GM12878 (cell line): ENCODE data around the gene DMAC2. TPM values are rescaled to one million over a fixed set of nuclear protein-coding genes. Genes with fewer than 3 reads are reported as not detected.
A peak's percentile ranks its signal among the peaks of the same experiment; 100 is the strongest.
"Not testable (repeated sequence)": the region's sequence is repeated elsewhere in the genome, so short reads cannot be mapped to it uniquely, and the experiment has no call there.

Experiments used
- ATAC-seq: fragments of 200-7000 bp; cut with Tn5 transposase; 3 replicates; pipeline ENCODE4 v1.9.1; 2020; ENCODE audit warnings: mild to moderate bottlenecking, moderate library complexity
- BruUV-seq: library from RNA; stranded (reverse); fragments of 400-500 nt; replicated peaks from 2 replicates; lab custom pipeline; 2021; lab: Mats Ljungman, UMichigan
- CTCF ChIA-PET: fragments of 300-600 bp; sonication (Branson Sonifier 250); formaldehyde crosslinking; extraction: SDS; loops from one replicate; lab custom pipeline; 2021; ENCODE audit warnings: inconsistent platforms; lab: Yijun Ruan, JAX
- POLR2A ChIA-PET: fragments of 350-600 bp; formaldehyde crosslinking; extraction: SDS; loops from one replicate; lab custom pipeline; 2021; ENCODE audit warnings: inconsistent platforms; lab: Charles Lee
- RAD21 ChIA-PET: fragments of 300-600 bp; sonication (Branson Sonifier 250); formaldehyde crosslinking; loops from one replicate; lab custom pipeline; 2023; ENCODE audit warnings: antibody characterized with exemption; ENCODE audit not compliant: unreplicated experiment; lab: Charles Lee
- SMC1A ChIA-PET: fragments of 300-600 bp; sonication (Branson Sonifier 250); formaldehyde crosslinking; loops from one replicate; lab custom pipeline; 2023; ENCODE audit not compliant: unreplicated experiment, uncharacterized antibody; lab: Charles Lee
- DNase-seq: peaks from one replicate; pipeline ENCODE4 v3.0.0-alpha.2; 2011; ENCODE audit warnings: low read depth, low spot score
- FAIRE-seq: peaks from 3 replicates; lab custom pipeline; 2011; peaks lifted over from hg19 to GRCh38; lab: Jason Lieb, UNC
- H2AFZ ChIP-seq: 2 replicates; pipeline ENCODE4 v1.6.0; 2011; ENCODE audit warnings: low read depth, low read length, control low read depth; ENCODE audit not compliant: control insufficient read depth
- H3K27ac ChIP-seq: 2 replicates; pipeline ENCODE4 v1.5.1; 2011; ENCODE audit warnings: control low read depth; ENCODE audit not compliant: control insufficient read depth, insufficient read depth
- H3K27me3 ChIP-seq, 2 experiments: replicated peaks in 1 of 2; 2 replicates each; pipeline versions ENCODE4 v1.6.0 to v1.6.1; 2011; ENCODE audit warnings: low read length in 1 of 2; ENCODE audit not compliant: control insufficient read depth in 2 of 2, insufficient read depth in 2 of 2
- H3K36me3 ChIP-seq, 2 experiments: 2 replicates each; pipeline ENCODE4 v1.5.1; 2011; ENCODE audit warnings: low read length in 1 of 2; ENCODE audit not compliant: control insufficient read depth in 2 of 2, insufficient read depth in 2 of 2
- H3K4me1 ChIP-seq: 2 replicates; pipeline ENCODE4 v1.6.1; 2011; ENCODE audit warnings: mild to moderate bottlenecking, low read length, moderate library complexity, mixed read lengths; ENCODE audit not compliant: control insufficient read depth, insufficient read depth
- H3K4me2 ChIP-seq: 2 replicates; pipeline ENCODE4 v1.6.0; 2011; ENCODE audit warnings: control low read depth; ENCODE audit not compliant: control insufficient read depth, insufficient read depth
- H3K4me3 ChIP-seq: fragments of 200-600 bp; sonication (generic); 2 replicates; pipeline ENCODE4 v1.5.1; 2016
- H3K79me2 ChIP-seq: 2 replicates; pipeline ENCODE4 v1.6.0; 2011; ENCODE audit warnings: low read length; ENCODE audit not compliant: control insufficient read depth, insufficient read depth
- H3K9ac ChIP-seq: 2 replicates; pipeline ENCODE4 v1.8.0; 2011; ENCODE audit warnings: low read length, control low read depth, mixed read lengths; ENCODE audit not compliant: control insufficient read depth, insufficient read depth
- H3K9me3 ChIP-seq: replicated peaks from 3 replicates; pipeline ENCODE4 v1.5.1; 2011; ENCODE audit warnings: mild to moderate bottlenecking, low read length; ENCODE audit not compliant: control insufficient read depth, insufficient read depth
- H4K20me1 ChIP-seq: 2 replicates; pipeline ENCODE4 v1.6.0; 2011; ENCODE audit not compliant: control insufficient read depth, insufficient read depth
- CEBPB ChIP-seq, 2 experiments: fragments of 150-350 bp in 1 of 2; IDR thresholded peaks; 2 replicates each; pipeline ENCODE4 v1.6.1; 2012 to 2014; ENCODE audit warnings: low read depth in 2 of 2, low read length in 2 of 2, borderline replicate concordance in 1 of 2, inconsistent platforms in 1 of 2
- CHD2 ChIP-seq: IDR thresholded peaks from 2 replicates; pipeline ENCODE4 v1.6.1; 2011; ENCODE audit warnings: low read depth, low read length, improper control_type of control experiment, borderline replicate concordance
- KLF5 ChIP-seq: fragments of 450-650 bp; IDR thresholded peaks from 2 replicates; pipeline ENCODE4 v1.6.1; 2014; ENCODE audit warnings: mild to moderate bottlenecking; ENCODE audit not compliant: partially characterized antibody
- MTA3 ChIP-seq: IDR thresholded peaks from 2 replicates; pipeline ENCODE4 v1.6.1; 2012; ENCODE audit warnings: low read length, inconsistent platforms, borderline replicate concordance
- NFIC ChIP-seq: IDR thresholded peaks from 2 replicates; pipeline ENCODE4 v1.6.1; 2012; ENCODE audit warnings: low read depth, mild to moderate bottlenecking, inconsistent platforms, low read length, moderate library complexity
- YBX1 ChIP-seq: fragments of 450-650 bp; IDR thresholded peaks from 2 replicates; pipeline ENCODE4 v1.6.1; 2016; ENCODE audit warnings: antibody characterized with exemption
- WGBS: methylation state at CpG from one replicate; pipeline ENCODE4 v1.1.6; 2016; ENCODE audit warnings: low lambda C conversion rate; ENCODE audit not compliant: insufficient replicate concordance, insufficient coverage; ENCODE audit errors: missing lambda C conversion rate; 5-methylcytosine and 5-hydroxymethylcytosine counted together
- in situ Hi-C: fragments of 300-500 bp; cut with MboI; formaldehyde crosslinking; loops from 9 replicates; pipeline ENCODE4 v1.14.3; 2018; ENCODE audit warnings: mixed read lengths
- intact Hi-C: fragments of 100-400 bp; cut with micrococcal nuclease; formaldehyde crosslinking; loops from one replicate; pipeline ENCODE4 v1.14.2; 2022; ENCODE audit not compliant: unreplicated experiment
- polyA plus RNA-seq, 11 experiments: library from polyadenylated mRNA; depleted of rRNA in 4 of 11; unstranded in 6 of 11; stranded (reverse) in 5 of 11; fragments of >200 nt; fragmentation: Nextera tagmentation in 4 of 11; fragmentation: Illumina TruSeq in 1 of 11; extraction: Ambion mirVana in 4 of 11; extraction: Trizol in 1 of 11; gene quantifications; 1 replicate in 1 of 11; 2 replicates in 10 of 11; pipeline versions ENCODE4 v1.2.1 to v1.2.3, GENCODE V29; 2011 to 2016; ENCODE audit warnings: inconsistent platforms in 2 of 11, missing spikeins in 2 of 11, low read depth in 1 of 11
- total RNA-seq, 4 experiments: library from RNA; depleted of rRNA in 3 of 4; stranded (reverse); fragments of >200 nt in 3 of 4; fragmentation: Illumina TruSeq in 1 of 4; extraction: Trizol in 1 of 4; gene quantifications; 2 replicates each; pipeline versions ENCODE4 v1.2.1 to v1.2.3, GENCODE V29; 2013 to 2021
- TF ChIP-seq, protein P1 (sequence below): fragments of 450-650 bp; IDR thresholded peaks from 2 replicates; pipeline ENCODE4 v1.6.1; 2016; ENCODE audit warnings: mild to moderate bottlenecking
- TF ChIP-seq, protein P2 (sequence below): IDR thresholded peaks from 2 replicates; pipeline ENCODE4 v1.6.1; 2012; ENCODE audit warnings: low read depth, low read length, improper control_type of control experiment
- TF ChIP-seq, protein P3 (sequence below): fragments of 450-650 bp; IDR thresholded peaks from 2 replicates; pipeline ENCODE4 v1.6.1; 2017; ENCODE audit warnings: borderline replicate concordance

Gene DMAC2
- total and polyA plus RNA-seq, 10 of the 15 experiments (the other 5 are each of a cell fraction or from before 2014, with no cell fraction given): 10.8 to 57.2 (median 42.7) TPM

- TF ChIP-seq, protein P1, sequence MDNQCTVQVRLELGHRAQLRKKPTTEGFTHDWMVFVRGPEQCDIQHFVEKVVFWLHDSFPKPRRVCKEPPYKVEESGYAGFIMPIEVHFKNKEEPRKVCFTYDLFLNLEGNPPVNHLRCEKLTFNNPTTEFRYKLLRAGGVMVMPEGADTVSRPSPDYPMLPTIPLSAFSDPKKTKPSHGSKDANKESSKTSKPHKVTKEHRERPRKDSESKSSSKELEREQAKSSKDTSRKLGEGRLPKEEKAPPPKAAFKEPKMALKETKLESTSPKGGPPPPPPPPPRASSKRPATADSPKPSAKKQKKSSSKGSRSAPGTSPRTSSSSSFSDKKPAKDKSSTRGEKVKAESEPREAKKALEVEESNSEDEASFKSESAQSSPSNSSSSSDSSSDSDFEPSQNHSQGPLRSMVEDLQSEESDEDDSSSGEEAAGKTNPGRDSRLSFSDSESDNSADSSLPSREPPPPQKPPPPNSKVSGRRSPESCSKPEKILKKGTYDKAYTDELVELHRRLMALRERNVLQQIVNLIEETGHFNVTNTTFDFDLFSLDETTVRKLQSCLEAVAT: no peak
- TF ChIP-seq KLF5 (no peak), NFIC (no peak)
- TF ChIP-seq, all 136 proteins: peak for 0
These were observed 29.2 kb downstream of the DMAC2 start (continued) for GRCh38 chr19:41410336-41411054.

GRCh38 chr19:41409288-41409687, 30.4 kb downstream of the DMAC2 start:
- peak overlapping the region; percentile 3; the same call in 1 of the 2 replicates for H3K9ac ChIP-seq
- no peak for FAIRE-seq
- 74% methylated on average over 4 of the region's 4 CpGs for WGBS
- RAD21 ChIA-PET: no interaction called here
- no peaks in the 10 kb centered on the region for H4K20me1 ChIP-seq
- in situ Hi-C loops (no loop called here), intact Hi-C loops (no loop called here)
- ATAC-seq: peak; percentile 45
- H3K27me3 ChIP-seq: no peaks in the 10 kb centered on the region
- peak overlapping the region; percentile 85 for H3K27ac ChIP-seq
- TF ChIP-seq, protein P2, sequence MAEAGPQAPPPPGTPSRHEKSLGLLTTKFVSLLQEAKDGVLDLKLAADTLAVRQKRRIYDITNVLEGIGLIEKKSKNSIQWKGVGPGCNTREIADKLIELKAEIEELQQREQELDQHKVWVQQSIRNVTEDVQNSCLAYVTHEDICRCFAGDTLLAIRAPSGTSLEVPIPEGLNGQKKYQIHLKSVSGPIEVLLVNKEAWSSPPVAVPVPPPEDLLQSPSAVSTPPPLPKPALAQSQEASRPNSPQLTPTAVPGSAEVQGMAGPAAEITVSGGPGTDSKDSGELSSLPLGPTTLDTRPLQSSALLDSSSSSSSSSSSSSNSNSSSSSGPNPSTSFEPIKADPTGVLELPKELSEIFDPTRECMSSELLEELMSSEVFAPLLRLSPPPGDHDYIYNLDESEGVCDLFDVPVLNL: no peak
- TF ChIP-seq CHD2: no peak
- no peak for TF ChIP-seq CEBPB (IDR thresholded peaks at IDR 0.05; ENCODE audit: borderline replicate concordance in 1 of 2, low read depth in 2 of 2, low read length in 2 of 2)
- TF ChIP-seq, protein P3, sequence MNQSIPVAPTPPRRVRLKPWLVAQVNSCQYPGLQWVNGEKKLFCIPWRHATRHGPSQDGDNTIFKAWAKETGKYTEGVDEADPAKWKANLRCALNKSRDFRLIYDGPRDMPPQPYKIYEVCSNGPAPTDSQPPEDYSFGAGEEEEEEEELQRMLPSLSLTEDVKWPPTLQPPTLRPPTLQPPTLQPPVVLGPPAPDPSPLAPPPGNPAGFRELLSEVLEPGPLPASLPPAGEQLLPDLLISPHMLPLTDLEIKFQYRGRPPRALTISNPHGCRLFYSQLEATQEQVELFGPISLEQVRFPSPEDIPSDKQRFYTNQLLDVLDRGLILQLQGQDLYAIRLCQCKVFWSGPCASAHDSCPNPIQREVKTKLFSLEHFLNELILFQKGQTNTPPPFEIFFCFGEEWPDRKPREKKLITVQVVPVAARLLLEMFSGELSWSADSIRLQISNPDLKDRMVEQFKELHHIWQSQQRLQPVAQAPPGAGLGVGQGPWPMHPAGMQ: no peak
- TF ChIP-seq MTA3: no peak
- TF ChIP-seq YBX1: no peak
- no peaks in the 10 kb centered on the region for H3K9me3 ChIP-seq
- peaks cover 0 to 3% of the 10 kb centered on the region in 2 experiments; a peak in 3 of 4 replicates for H3K36me3 ChIP-seq
- no peak overlapping the region for H3K4me3 ChIP-seq
- peaks cover 18% of the 10 kb centered on the region for H3K4me1 ChIP-seq
- H3K79me2 ChIP-seq: peaks cover 5% of the 10 kb centered on the region
- no TSS peak for BruUV-seq
- CTCF ChIA-PET: interaction anchor here (1.1 to 1.5 kb wide), 4 partner anchors 10 to 154 kb away, joined by 3 to 7 read pairs (median 4); partner anchors contain the start of gene DMAC2
- no peak overlapping the region for H2AFZ ChIP-seq
- DNase-seq: no peak
- peak overlapping the region; percentile 71 for H3K4me2 ChIP-seq
- POLR2A ChIA-PET: interaction anchor here (0.5 to 1.2 kb wide), 2 partner anchors 11 to 28 kb away, joined by 3 read pairs; no protein-coding TSS in a partner anchor
- SMC1A ChIA-PET: interaction anchor here (1.2 to 1.9 kb wide), 2 partner anchors 29 to 39 kb away, joined by 4 to 6 read pairs; no protein-coding TSS in a partner anchor

DNA sequence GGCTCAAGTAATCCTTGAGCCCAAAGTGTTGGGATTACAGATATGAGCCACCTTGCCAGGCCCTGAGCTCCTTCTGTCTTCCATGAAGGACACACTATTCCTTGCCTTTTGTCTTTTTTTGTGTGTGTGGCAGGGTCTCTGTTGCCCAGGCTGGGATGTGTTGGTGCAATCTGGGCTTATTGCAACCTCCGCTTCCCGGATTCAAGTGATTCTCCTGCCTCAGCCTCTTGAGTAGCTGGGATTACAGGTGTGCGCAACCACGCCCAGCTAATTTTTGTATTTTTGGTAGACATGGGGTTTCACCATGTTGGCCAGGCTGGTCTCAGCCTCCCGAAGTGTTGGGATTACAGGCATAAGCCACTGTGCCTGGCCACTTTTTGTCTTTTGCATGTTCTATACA, 30.9 kb downstream of the DMAC2 start:
- intact Hi-C loops, H3K9ac ChIP-seq, H3K9me3 ChIP-seq, H3K79me2 ChIP-seq, DNase-seq, in situ Hi-C loops, BruUV-seq, ATAC-seq, H3K4me3 ChIP-seq, FAIRE-seq, H3K27me3 ChIP-seq, H3K36me3 ChIP-seq, H4K20me1 ChIP-seq, H2AFZ ChIP-seq: not testable (repeated sequence)
- ChIA-PET RAD21 (interaction anchor here (0.6 to 1.3 kb wide), 5 partner anchors 23 to 140 kb away, joined by 3 to 4 read pairs (median 3); partner anchors contain the start of gene B9D2), SMC1A (interaction anchor here (0.8 to 1.9 kb wide), 5 partner anchors 10 to 40 kb away, joined by 3 to 6 read pairs (median 5); partner anchors contain the start of gene DMAC2), CTCF (interaction anchor here (0.6 to 1.5 kb wide), 6 partner anchors 10 to 697 kb away, joined by 3 to 7 read pairs (median 4); partner anchors contain the start of gene DMAC2), POLR2A (interaction anchor here (0.8 to 1.4 kb wide), 3 partner anchors 10 to 31 kb away, joined by 3 to 4 read pairs (median 3); no protein-coding TSS in a partner anchor)
- H3K4me1 ChIP-seq: peaks cover 18% of the 10 kb centered on the region
- 74% methylated on average over 5 of the region's 5 CpGs for WGBS
- H3K4me2 ChIP-seq: peak overlapping the region; percentile 71; the same call in 1 of the 2 replicates
- peak overlapping the region; percentile 85 for H3K27ac ChIP-seq
